Smooth muscle cell of the brain vasculature (primary cell): Measurements from ENCODE around the gene ETFDH.
A peak's percentile ranks its signal among the peaks of the same experiment; 100 is the strongest.
"Not testable (repeated sequence)": the region's sequence is repeated elsewhere in the genome, so short reads cannot be mapped to it uniquely, and the experiment has no call there.

Experiments
- DNase-seq: peaks from one replicate; pipeline ENCODE4 v3.0.0-alpha.2; 2012; ENCODE audit warnings: low read depth, low spot score

ETFDH gene

DNA sequence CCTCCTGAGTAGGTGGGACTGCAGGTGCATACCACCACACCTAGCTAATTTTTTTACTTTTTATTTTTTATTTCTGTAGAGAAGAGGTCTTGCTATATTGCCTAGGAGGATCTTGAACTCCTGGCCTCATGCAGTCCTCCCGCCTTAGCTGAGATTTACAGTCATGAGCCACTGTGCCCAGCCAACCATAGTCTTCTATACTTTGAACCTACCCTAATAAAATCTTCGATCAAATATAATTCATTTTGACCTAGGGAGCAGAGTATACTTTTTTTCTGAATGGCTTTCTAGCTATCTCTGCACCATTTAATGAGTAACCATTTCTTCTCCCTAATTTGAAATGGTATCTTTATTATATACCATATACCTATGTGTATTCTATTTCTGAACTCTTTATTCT, 6.7 kb downstream of the ETFDH start:
- no peak for DNase-seq

DNA sequence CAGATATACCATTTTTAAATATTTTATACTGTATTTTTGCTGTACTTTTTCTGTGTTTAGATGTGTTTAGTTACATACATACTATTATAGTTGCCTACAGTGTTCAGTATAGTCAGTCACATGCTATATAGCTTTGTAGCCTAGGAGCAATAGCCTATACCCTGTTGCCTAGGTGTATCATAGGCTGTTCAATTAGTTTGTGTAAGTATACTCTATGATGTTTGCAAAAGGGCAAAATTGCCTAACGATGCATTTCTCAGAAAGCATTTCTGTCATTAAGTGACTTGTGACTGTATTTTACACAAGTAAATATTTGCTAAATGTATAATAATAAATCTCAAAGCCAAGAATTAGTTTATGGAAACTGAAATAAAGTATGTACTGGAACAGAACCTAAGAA, 9.5 kb downstream of the ETFDH start:
- DNase-seq, result no peak

DNA sequence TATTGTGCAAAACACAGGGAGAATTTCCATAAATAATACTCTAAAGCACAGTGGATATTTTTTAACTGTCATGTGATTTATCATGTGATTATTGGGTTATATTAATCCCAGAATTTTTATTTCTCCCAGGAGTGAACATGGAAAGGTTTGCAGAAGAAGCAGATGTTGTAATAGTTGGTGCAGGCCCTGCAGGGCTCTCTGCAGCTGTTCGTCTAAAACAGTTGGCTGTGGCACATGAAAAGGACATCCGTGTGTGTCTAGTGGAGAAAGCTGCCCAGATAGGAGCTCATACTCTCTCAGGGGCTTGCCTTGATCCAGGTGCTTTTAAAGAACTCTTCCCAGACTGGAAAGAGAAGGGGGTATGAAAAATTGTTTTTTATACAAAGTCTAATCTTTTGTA, 10.0 kb downstream of the ETFDH start:
- DNase-seq, result no peak

DNA sequence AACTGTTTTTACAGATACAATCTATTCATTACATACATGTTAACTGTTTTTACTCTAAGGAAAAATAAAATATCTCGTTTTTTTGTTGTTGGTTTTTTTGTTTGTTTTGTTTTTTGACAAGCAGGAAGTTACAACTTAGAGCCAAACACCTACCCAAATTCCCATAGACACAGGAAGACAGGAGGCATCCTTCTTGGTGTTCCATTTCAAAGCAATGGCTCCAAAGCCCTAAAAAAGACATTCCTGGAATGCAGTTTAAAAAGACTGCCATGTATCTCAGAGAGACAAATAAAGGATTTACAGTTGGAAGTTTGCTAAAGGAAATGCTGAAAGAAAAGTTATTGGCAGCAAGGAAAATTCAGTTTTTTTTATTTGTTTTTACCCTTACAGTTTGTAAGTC, 16.7 kb downstream of the ETFDH start:
- DNase-seq, result no peak

DNA sequence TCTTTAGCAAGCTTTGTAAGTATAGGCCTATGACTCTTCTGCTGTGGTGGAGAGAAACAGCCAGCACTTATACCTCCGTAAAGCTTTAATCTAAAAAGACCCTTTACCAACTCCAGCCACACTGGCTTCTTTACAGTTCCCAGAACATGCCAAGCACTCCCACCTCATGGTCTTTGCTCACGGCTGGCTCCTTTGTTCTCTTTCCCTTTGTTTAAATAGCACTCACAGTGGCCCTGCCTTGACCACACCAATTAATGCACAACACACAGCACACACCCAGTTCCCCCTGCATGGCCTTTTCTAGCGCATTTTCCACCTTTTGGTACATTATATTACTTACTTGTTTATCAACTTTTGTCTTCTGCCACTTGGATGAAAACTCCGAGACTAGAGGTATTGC, 32.2 kb downstream of the ETFDH start:
- DNase-seq, result no peak

DNA sequence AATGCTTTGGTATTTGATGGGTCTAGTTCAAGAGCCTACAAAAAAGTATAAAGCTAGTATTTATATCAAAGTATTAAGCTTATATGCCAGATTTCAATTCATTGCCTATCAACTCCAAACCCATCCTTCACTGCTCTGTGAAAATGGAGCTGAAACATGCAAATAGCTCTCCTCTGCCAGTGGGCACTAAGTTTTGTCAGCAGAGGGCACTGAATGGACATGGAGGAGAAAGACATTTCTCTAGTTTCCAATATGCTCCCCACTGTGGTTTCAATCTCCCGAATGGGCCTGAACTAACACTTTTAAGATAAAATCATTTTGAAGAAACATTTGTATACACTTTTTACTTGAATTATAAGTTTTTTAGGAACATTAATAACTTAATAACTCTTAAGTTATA, 38.7 kb downstream of the ETFDH start:
- DNase-seq, result no peak

DNA sequence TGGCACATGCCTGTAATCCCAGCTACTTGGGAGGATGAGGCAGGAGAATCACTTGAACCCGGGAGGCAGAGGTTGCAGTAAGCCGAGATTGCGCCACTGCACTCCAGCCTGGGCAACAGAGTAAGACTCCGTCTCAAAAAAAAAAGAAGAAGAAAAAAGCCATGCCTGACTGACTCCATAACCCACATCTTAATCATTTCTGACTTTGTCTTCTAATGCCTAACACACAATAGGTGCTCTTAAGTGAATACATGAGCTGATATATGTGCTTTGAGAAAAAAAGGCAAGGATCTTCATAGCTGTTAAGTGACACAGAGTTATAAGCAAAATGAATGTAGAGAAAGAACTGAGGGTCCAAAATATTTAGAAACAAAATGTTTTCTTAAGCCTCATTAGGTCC, 40.5 kb downstream of the ETFDH start:
- not testable (repeated sequence) for DNase-seq

DNA sequence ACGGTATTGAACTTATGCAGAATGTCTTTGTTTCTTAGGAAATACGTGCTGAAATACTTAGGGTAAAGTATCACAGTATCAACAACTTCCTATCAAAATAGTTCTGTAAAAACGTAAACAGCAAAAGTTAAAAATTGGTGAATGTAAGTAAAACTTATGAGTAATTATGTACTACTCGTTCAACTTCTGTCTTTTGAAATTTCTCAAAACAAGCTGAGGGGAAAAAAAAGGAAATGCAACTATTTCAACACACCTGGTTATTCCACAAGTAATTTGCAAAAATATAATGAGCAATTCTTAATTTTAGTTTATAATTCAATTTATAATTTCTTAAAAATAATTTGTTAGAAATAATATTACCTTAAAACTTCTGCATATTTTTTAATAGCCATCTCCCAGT, 42.8 kb downstream of the ETFDH start:
- no peak for DNase-seq

DNA sequence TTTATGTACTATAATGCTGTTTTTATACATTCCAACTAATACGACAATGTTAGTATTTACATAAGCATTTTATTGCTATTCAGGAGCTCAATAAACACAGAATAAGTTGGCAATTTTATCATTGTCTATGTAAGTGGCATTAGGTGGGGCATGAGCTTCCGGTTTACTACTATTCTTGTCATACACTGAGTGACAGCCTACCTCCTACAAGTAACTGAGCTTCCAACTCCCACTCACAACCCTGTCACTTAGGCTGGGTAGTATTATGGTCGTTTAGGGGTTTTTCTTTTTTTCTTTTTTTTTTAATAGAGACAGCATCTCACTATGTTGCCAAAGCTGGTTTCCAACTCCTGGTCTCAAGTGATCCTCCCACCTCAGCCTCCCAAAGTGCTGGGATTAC, 43.7 kb downstream of the ETFDH start:
- no peak for DNase-seq

DNA sequence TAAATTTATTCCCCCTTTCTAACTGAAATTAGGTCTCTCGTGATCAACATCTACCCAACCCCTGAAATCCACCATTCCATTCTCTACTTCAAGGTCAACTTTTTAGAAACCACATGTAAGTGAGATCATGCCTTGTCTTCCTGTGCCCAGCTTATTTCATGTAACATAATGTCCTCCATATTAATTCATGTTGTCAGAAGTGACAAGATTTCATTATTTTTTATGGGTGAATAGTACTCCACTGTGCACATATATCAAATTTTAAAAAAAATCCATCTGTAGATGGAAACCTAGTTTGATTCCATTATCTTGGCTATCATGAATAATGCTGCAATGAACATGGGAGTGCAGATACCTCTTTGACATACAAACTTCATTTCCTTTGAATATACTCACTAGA, 49.6 kb downstream of the ETFDH start:
- no peak for DNase-seq

DNA sequence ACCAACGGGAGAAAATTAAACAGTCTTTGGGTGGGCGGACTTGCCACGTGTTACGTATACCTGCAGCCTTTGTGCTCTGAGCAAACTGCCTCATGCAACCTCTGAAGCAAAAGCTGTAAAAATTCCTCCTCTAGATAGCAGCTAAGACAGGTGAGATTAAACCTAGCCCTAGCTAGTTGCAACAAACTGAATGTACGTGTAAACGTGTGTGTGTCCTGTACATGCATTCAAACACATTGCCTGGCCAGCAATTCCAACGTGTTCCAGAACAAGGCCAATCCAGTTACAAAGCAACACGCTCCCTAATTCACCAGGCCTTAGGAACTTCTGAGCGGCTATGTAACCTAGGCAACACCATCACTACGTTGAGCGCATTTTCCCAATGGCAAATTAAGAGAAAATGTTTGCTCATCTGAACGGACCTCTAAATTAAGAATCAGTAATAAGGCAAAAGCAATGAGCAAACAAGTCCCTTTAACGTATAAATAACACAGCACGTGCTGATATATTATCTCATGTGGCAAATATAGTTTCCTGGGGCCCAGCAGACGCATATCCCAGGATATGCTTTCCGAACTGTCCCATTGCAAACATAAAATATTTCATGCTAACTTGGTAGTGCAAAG, 50.3 kb downstream of the ETFDH start:
- DNase-seq, result no peak

DNA sequence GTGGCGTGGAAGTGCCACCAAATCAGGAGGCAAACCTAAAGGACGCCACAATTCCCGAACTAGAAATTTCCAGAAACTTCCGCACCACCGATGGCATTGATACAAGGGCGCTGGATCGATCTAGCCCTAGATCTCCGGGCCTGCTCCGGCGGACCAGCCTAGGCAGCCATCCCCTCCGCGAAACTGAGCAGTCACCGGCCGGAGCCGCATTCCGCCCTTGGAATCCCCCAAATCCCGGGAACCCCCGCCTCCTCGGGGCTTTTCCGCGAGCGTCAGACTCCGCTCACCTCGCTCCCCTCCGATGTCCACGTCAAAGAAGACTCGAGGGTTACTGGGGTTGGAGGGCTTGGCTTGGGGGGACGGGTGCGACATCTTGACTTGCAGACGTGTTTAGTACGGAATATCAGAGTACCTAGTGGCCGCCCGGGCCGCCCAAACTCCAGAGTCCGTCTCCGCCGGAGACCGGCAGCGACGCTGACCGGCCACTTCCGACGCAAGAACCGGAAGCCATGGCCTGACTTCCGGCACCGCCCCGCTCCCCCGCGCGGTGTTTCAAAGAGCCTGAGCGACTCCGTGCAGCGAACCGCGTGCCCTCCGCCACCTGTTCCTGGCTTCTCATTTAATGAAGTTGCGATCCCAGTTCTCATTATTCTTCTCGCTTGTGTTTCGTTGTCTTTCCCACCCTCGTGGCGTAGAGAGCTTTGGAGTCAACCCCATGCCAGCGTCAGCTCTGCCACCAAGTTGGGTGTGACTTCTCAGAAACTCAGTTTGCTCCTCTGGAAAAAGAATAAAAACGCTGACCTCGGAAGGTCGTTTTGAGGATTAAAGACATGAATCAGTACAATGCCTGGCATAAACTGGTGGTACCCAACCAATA, 51.1 kb downstream of the ETFDH start, which contains the start of gene PPID:
Gene PPID, minus strand, starts transcription at position 480 of the 877 bp plus-strand sequence. Its CDS starts 108 bp downstream, at position 372.
- DNase-seq, result peak; percentile 29

DNA sequence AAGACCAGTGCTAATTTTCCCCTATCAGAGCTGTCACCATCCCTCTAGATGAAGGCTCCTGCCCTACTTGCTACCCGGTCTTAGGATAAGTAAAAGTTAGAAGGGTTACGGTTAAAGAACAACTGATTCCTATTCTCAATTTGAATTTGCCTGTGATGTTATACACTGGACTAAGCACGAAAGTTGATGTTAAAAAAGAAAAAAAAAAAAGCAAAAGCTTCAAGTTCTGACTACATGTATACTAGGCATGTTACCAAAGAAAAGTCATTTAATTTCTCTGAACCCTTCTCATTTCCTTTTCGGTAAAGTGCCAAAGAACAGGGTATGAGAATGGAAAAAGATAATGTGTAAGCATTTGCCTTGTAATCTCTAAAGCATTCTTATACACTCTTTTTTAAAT, 52.5 kb downstream of the ETFDH start:
- DNase-seq, result no peak

DNA sequence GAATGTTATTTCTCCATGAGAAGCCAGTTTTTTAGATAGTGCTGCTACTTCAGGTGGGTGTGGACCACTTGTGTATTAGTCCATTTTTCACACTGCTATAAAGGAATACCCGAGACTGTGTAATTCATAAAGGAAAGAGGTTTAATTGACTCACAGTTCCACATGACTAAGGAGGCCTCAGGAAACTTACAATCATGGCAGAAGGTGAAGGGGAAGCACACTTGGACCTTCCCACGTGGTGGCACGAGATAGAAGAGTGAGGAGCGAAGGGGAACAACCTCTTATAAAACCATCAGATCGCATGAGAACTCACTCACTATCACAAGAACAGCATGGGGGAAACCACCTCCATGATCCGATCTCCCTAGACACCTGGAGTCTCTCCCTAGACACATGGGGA, 54.5 kb downstream of the ETFDH start:
- no peak for DNase-seq

DNA sequence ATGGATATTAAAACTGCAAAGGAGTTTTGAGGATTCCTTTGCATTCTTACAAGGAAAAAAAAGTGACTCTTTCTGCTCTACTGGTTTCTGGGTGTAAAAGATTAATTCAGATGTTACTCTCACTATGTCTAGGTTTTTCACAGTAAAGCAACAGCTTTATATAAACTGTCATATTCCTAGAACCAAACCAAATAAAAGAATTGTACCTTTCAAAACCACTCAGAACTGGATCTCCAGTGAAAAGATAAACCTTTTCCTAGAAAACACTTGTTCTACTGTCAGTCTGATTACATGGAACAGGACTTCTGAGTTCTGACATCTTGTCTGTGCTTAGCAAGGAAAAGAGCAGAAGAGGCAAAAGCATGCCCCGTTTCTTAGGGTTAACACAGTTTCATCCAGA, 56.1 kb downstream of the ETFDH start:
- DNase-seq, result no peak

DNA sequence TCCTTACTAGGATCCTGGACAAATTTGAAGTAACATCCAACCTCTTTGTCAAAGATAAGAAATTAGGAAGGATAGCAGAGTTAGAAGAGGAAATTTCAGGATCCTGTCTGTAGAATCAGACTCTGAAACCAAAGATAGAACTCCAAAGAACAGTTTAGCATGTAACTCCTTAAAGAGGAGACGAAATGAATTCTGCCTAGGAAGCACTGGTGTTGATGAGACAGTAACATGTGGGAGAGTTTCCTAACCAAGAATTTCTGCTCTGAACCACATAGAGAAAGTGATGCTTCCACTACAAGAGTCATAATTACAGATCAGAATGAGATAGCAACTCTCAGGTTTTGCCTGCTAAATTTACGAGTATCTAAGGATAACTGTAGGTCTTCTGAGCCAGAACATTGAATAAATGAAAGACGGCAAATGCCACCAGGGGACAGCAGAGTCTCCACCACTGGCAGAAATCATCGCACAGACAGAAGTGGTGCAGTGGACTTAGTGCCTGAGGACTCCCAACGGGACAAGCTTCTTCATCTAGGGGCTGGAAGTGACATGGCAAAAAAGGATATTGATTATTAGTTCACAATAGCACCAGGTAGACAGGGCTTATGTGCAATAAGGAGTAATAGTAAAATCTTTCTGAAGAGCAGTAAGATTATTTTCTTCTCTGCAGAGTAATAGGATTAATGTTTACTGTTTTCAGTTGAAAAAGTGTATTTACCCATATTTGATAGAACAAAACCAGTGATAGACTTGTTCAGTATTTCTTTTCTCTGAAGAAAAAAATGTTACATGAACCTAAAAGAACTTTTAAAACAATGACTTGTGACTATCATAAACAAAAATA, 57.8 kb downstream of the ETFDH start:
- peak; percentile 31 for DNase-seq

DNA sequence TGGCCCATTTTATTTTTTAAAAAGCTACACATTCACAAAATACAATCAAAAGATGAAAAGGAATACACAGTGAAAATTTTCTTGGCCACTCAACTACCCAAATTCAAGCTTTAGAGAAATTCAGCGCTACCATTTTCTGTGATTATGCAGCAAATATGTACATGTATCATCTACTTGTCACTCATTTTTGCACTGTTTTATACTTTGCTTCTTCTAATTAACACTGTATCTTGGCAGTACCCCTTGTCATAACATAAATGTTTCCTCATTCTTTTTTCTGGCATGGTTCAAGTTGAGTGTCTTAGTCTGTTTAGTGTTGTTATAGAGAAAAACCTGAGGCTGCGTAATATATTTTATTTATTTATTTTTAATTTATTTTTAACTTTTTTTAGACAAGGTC, 66.8 kb downstream of the ETFDH start:
- DNase-seq, result no peak

DNA sequence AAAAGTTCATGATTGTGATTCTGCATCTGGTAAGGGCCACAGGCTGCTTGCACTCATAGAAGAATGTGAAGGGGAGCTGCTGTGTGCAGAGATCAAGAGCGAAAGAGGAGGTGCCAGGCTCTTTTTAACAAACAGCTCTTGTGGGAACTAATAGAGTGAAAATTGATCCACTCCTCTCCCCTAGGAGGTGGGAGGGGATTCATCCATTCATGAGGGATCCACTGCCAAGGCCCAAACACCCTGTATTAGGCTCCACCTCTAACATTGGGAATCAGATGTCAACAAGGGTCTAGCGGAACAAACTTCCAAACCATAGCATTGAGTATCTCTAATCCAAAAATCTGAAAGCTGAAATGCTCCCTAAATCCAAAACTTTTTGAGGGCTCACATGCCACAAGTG, 67.5 kb downstream of the ETFDH start:
- DNase-seq, result no peak

DNA sequence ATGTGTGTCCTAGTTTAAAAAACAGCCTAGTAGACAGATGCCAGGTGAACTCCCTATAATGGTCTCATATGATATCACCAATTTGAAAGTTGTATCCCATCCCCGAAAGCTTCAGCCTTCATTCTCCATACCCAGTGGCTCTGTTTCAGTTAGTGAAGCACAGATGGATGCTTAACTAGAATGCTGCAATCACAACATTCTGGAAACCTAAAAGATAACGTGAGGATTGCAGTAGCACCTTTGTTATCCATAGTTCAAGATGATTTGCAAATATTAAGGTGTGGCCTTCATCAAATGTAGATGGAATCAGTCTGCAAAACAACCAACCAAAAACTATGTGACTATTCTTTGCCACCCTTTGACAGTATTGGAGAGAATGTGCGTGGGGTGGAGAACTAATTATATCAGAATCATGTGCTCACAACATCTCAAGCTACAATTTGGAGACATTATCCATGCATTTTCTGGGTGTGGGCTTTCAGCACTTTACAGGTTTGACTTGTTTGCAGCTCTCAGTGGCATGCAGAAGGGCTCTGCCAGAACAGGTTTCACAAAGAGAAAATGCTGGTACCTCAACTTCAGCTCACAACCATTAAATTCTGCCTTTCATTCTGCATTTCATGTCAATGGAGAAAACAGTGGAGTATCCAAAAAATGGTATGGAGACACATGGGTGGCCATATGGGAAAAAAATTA, 69.4 kb downstream of the ETFDH start:
- DNase-seq, result no peak

DNA sequence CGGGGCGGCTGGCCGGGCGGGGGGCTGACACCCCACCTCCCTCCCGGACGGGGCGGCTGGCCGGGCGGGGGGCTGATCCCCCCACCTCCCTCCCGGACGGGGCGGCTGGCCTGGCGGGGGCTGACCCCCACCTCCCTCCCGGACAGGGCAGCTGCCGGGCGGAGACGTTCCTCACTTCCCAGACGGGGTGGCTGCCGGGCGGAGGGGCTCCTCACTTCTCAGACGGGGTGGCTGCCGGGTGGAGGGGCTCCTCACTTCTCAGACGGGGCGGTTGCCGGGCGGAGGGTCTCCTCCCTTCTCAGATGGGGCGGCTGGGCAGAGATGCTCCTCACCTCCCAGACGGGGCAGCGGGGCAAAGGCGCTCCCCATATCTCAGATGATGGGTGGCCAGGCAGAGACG, 74.4 kb downstream of the ETFDH start:
- not testable (repeated sequence) for DNase-seq

DNA sequence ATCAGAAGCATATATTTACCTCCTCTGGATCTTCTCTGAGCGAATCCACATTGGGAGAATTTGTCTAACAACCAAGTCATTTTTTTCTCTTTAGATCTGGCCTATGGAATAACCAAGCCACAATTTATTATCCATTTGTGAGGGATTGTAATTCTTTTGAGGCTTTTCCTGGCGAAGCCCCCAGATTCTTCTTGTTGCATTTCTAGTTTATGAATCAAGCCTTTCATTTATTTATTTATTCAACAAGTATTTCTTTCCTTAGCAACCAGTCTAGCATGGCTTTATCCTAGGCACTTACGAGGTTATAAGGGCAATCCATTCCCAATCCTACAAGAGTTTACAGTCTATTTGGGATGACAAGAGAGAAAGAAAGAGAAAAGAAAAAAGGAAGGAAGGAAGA, 78.3 kb downstream of the ETFDH start:
- no peak for DNase-seq
